Subcutaneous abdominal adipose tissue (tissue), 5 donors: ENCODE measurements around the gene ICAM5.
"Not testable (repeated sequence)": the region's sequence is repeated elsewhere in the genome, so short reads cannot be mapped to it uniquely, and the experiment has no call there.

ENCODE experiments used
- H3K27ac ChIP-seq: one replicate; pipeline ENCODE4 v1.7.0; 2013; ENCODE audit warnings: low read depth, mild to moderate bottlenecking, inconsistent platforms, low read length, moderate library complexity
- H3K27me3 ChIP-seq, 5 donors: one replicate each; pipeline ENCODE4 v1.7.0; 2013; ENCODE audit warnings: low read length in 5 of 5, inconsistent platforms in 1 of 5; ENCODE audit not compliant: control insufficient read depth in 5 of 5, insufficient read depth in 4 of 5
- H3K36me3 ChIP-seq, 5 donors: one replicate each; pipeline ENCODE4 v1.7.0; 2013; ENCODE audit warnings: low read length in 5 of 5; ENCODE audit not compliant: control insufficient read depth in 5 of 5, insufficient read depth in 5 of 5
- H3K4me1 ChIP-seq, 5 donors: one replicate each; pipeline ENCODE4 v1.7.0; 2013; ENCODE audit warnings: low read length in 5 of 5, mild to moderate bottlenecking in 3 of 5, moderate library complexity in 1 of 5; ENCODE audit not compliant: control insufficient read depth in 5 of 5, insufficient read depth in 5 of 5
- H3K4me3 ChIP-seq, 5 donors: one replicate each; pipeline ENCODE4 v1.7.0; 2013; ENCODE audit warnings: low read length in 5 of 5, low read depth in 1 of 5
- H3K9ac ChIP-seq, 5 donors: one replicate each; pipeline ENCODE4 v1.7.0; 2013; ENCODE audit warnings: low read length in 5 of 5, mild to moderate bottlenecking in 4 of 5, moderate library complexity in 3 of 5
- H3K9me3 ChIP-seq, 5 donors: one replicate each; pipeline ENCODE4 v1.7.0; 2013; ENCODE audit warnings: low read length in 5 of 5; ENCODE audit not compliant: control insufficient read depth in 5 of 5
- donor health status: healthy.
- donor health status: healthy.
- donor health status: healthy.
- donor health status: healthy.
- donor health status: healthy.

The ICAM5 gene

DNA sequence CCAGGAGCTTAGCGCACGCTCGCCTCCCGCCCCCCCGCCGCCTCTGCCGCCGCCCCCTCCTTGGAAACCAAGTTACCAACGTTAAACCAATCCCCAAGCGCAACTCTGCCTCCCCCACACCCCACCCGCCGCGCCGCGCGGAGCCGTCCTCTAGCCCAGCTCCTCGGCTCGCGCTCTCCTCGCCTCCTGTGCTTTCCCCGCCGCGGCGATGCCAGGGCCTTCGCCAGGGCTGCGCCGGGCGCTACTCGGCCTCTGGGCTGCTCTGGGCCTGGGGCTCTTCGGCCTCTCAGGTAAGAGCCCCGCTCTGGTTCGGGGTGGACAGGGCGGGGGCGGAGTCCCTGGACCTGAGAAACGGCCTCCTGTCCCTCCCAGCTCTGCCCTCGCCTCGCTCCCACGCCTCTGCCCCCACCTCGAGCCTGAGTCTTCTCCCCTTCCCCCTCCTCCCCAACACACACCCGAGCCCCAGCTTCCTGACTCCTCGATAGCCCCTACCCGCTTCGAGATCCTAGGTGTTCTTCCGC is at the start of gene ICAM5:
ICAM5 (plus strand) TSS at position 117 of the 521 bp plus-strand sequence; CDS start at position 209, 92 bp downstream.
- Histone ChIP-seq H3K4me3 (peak within 1 kb of the TSS in 3 of 5 donors; percentile 51 to 66 (median 52)), H3K9me3 (no peaks in the 10 kb centered on the region), H3K27ac (no peak within 1 kb of the TSS), H3K27me3 (peaks cover 49 to 83% (median 66%) of the 10 kb centered on the region in 5 donors), H3K4me1 (peaks cover 5 to 88% (median 61%) of the 10 kb centered on the region in 5 donors), H3K9ac (peak within 1 kb of the TSS in 1 of 5 donors; percentile 45), H3K36me3 (peaks cover 0 to 14% (median 9%) of the 10 kb centered on the region in 5 donors)

- H3K36me3 ChIP-seq, H3K27me3 ChIP-seq, H3K4me3 ChIP-seq, H3K9me3 ChIP-seq, H3K27ac ChIP-seq, H3K9ac ChIP-seq: not testable (repeated sequence)
- peaks cover 0 to 18% (median 8%) of the 10 kb centered on the region in 5 donors for H3K4me1 ChIP-seq
Measured at GRCh38 chr19:10241826-10242449, 47.8 kb upstream of the ICAM5 start.

DNA sequence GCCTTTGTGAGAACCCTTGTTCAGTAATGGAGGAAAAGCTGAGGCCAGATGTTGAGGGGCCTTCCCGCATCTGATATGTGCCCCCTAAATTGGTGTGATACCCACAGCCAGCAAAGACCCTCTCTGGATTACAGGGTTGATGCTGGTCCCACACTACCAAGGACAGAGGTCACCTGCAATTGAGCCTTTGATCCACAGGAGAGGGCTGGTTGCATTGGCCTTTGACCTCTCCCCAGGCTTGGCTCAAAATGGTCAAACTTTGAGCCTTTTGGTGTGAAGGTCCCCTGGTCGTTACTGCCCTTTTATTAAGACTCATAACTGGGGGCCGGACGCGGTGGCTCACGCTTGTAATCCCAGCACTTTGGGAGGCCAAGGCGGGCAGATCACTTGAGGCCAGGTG is 46.1 kb upstream of the ICAM5 start:
- H3K4me3 ChIP-seq: no peak overlapping the region
- H3K9ac ChIP-seq: no peak overlapping the region
- no peaks in the 10 kb centered on the region for H3K36me3 ChIP-seq
- H3K4me1 ChIP-seq: peaks cover 0 to 3% (median 0%) of the 10 kb centered on the region in 5 donors
- no peaks in the 10 kb centered on the region for H3K9me3 ChIP-seq
- no peak overlapping the region for H3K27ac ChIP-seq
- H3K27me3 ChIP-seq: no peaks in the 10 kb centered on the region

DNA sequence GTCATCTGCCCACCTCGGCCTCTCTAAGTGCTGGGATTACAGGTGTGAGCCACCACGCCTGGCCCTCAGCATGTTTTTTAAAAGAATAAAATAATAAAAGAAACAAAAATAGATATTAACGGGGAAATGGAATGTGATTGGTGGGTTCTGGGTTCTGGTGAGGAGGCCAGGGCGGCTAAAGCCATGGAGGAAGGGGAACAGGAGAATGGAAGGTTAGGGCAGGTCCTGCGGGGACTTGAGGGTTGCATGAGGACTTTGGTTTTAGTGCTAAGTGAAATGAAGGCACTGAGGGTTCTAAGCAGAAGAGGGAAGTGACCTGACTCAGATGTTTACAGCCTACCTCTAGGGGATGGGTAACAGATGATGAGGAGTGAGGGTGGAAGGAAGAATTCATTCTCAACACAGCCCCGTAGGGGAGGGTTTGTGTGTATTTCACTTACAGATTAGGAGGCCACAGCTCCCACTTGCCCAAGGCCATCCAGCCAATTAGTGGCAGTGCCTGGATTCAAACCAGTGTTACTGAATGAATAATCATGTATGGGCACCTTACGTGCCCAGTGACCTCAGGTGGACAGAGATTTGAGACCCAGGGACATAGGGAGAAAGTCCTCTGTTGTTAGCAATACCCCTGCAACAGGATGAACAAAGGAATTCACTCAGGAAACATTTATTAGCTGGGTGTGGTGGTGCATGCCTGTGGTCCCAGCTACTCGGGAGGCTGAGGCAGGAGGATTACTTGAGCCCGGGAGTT is 44.4 kb upstream of the ICAM5 start:
- Histone ChIP-seq H3K27ac (no peak overlapping the region), H3K27me3 (no peaks in the 10 kb centered on the region), H3K4me1 (peaks cover 0 to 5% (median 0%) of the 10 kb centered on the region in 5 donors), H3K4me3 (no peak overlapping the region), H3K9ac (no peak overlapping the region), H3K36me3 (no peaks in the 10 kb centered on the region), H3K9me3 (no peaks in the 10 kb centered on the region)

DNA sequence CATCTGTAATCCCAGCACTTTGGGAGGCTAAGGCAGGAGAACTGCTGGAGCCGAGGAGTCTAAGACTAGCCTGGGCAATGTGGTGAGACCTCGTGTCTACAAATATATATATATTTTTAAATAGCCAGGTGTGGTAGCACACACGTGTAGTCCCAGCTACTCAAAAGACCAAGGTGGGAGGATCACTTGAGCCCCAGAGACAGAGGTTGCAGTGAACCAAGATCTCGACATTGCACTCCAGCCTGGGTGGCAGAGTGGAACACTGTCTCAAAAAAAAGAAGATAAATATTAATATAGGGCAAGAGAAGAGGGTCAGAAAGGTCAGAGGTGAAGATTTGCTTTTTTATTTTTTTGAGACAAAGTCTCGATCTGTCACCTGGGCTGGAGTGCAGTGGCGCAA is 43.2 kb upstream of the ICAM5 start:
- peaks cover 0 to 14% (median 2%) of the 10 kb centered on the region in 5 donors for H3K4me1 ChIP-seq
- H3K27me3 ChIP-seq: no peaks in the 10 kb centered on the region
- no peak overlapping the region for H3K4me3 ChIP-seq
- H3K9me3 ChIP-seq: no peaks in the 10 kb centered on the region
- H3K27ac ChIP-seq: no peak overlapping the region
- no peak overlapping the region for H3K9ac ChIP-seq
- H3K36me3 ChIP-seq: no peaks in the 10 kb centered on the region

- H3K27me3 ChIP-seq: no peaks in the 10 kb centered on the region
Measured at GRCh38 chr19:10251792-10252694, 37.7 kb upstream of the ICAM5 start, which contains the start of gene MRPL4. Gene MRPL4, plus strand, starts transcription at chr19:10252214. Its CDS starts 40 bp downstream, at chr19:10252254.

GRCh38 chr19:10252707-10253106 is 37.0 kb upstream of the ICAM5 start:
- Histone ChIP-seq H3K9ac (peak overlapping the region; percentile 77 to 92 (median 79)), H3K36me3 (peaks cover 0 to 35% (median 31%) of the 10 kb centered on the region in 5 donors), H3K4me1 (peaks cover 0 to 25% (median 12%) of the 10 kb centered on the region in 5 donors), H3K27ac (peak overlapping the region; percentile 50), H3K27me3 (no peaks in the 10 kb centered on the region), H3K9me3 (no peaks in the 10 kb centered on the region), H3K4me3 (peak overlapping the region; percentile 68 to 100 (median 100))

More at GRCh38 chr19:10251792-10252694, 37.7 kb upstream of the ICAM5 start, which contains the start of gene MRPL4:
- no peaks in the 10 kb centered on the region for H3K9me3 ChIP-seq
- H3K27ac ChIP-seq: peak within 1 kb of the TSS; percentile 50
- H3K9ac ChIP-seq: peak within 1 kb of the TSS; percentile 77 to 92 (median 79)
- peaks cover 0 to 25% (median 12%) of the 10 kb centered on the region in 5 donors for H3K4me1 ChIP-seq
- H3K36me3 ChIP-seq: peaks cover 0 to 28% (median 24%) of the 10 kb centered on the region in 5 donors
- peak within 1 kb of the TSS; percentile 87 to 100 (median 100) for H3K4me3 ChIP-seq

GRCh38 chr19:10254244-10254643 is 35.5 kb upstream of the ICAM5 start:
- Histone ChIP-seq H3K9ac (no peak overlapping the region), H3K27ac (no peak overlapping the region), H3K9me3 (no peaks in the 10 kb centered on the region), H3K27me3 (no peaks in the 10 kb centered on the region), H3K4me1 (peaks cover 0 to 28% (median 14%) of the 10 kb centered on the region in 5 donors), H3K4me3 (no peak overlapping the region), H3K36me3 (peaks cover 0 to 47% (median 42%) of the 10 kb centered on the region in 5 donors)

DNA sequence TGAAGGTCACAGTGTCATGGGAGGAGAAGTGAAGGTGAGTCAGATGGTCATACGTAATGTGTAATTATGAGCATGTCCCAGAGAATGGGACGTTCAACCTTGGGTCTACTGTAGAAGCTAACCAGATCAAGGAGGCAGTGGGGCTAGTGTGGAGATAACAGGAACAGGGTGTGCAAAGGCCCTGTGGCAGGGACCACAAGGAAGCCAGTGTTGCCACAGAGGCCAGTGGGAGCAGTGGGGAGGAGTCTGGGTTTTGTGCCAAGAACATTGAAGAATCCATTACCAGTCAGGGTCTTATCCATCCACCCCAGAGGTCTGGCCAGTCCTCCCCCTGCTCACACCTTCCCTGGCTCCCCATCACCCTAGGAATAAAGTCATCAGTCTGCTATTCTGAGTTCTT is 34.4 kb upstream of the ICAM5 start:
- H3K9me3 ChIP-seq: no peaks in the 10 kb centered on the region
- H3K4me3 ChIP-seq: no peak overlapping the region
- H3K9ac ChIP-seq: no peak overlapping the region
- peaks cover 0 to 50% (median 49%) of the 10 kb centered on the region in 5 donors for H3K36me3 ChIP-seq
- H3K4me1 ChIP-seq: peaks cover 0 to 23% (median 13%) of the 10 kb centered on the region in 5 donors
- H3K27me3 ChIP-seq: no peaks in the 10 kb centered on the region
- no peak overlapping the region for H3K27ac ChIP-seq
